DND-41 (cell line): Measurements from ENCODE around the gene PLGRKT.
"Not testable (repeated sequence)": the region's sequence is repeated elsewhere in the genome, so short reads cannot be mapped to it uniquely, and the experiment has no call there.

ENCODE experiments used
- ATAC-seq: fragments of 200-7000 bp; cut with Tn5 transposase; 3 replicates; pipeline ENCODE4 v1.9.1; 2021; ENCODE audit warnings: low read depth; ENCODE audit not compliant: insufficient read depth
- DNase-seq: peaks from one replicate; pipeline ENCODE4 v3.0.0-alpha.2; 2020
- H2AFZ ChIP-seq: 2 replicates; pipeline ENCODE4 v1.6.0; 2012; ENCODE audit warnings: low read depth, low read length
- H3K27ac ChIP-seq: 2 replicates; pipeline ENCODE4 v1.5.1; 2012; ENCODE audit warnings: low read length, inconsistent platforms
- H3K27me3 ChIP-seq: fragments of 200-600 bp; sonication (generic); 2 replicates; pipeline ENCODE4 v1.6.0; 2012; ENCODE audit warnings: low read length, mild to moderate bottlenecking, inconsistent platforms; ENCODE audit not compliant: insufficient read depth, poor library complexity
- H3K36me3 ChIP-seq: 2 replicates; pipeline ENCODE4 v1.5.1; 2012; ENCODE audit warnings: low read length, inconsistent platforms; ENCODE audit not compliant: insufficient read depth
- H3K4me1 ChIP-seq: 2 replicates; pipeline ENCODE4 v1.5.1; 2012; ENCODE audit warnings: mild to moderate bottlenecking, low read length; ENCODE audit not compliant: insufficient read depth
- H3K4me2 ChIP-seq: 2 replicates; pipeline ENCODE4 v1.6.0; 2012; ENCODE audit warnings: mild to moderate bottlenecking, moderate library complexity, low read length, inconsistent platforms; ENCODE audit not compliant: insufficient read depth
- H3K4me3 ChIP-seq, 2 experiments: fragments of 200-600 bp in 1 of 2; shearing (Covaris generic) in 1 of 2; 2 replicates each; pipeline ENCODE4 v1.5.1; 2012 to 2016; ENCODE audit warnings: inconsistent platforms in 2 of 2, low read length in 2 of 2, mild to moderate bottlenecking in 2 of 2, low read depth in 1 of 2, moderate library complexity in 1 of 2
- H3K79me2 ChIP-seq: 2 replicates; pipeline ENCODE4 v1.6.0; 2012; ENCODE audit warnings: low read length, inconsistent platforms; ENCODE audit not compliant: insufficient read depth
- H3K9ac ChIP-seq: 2 replicates; pipeline ENCODE4 v1.6.0; 2012; ENCODE audit warnings: low read depth, mild to moderate bottlenecking, inconsistent platforms, low read length, moderate library complexity
- H3K9me3 ChIP-seq: 2 replicates; pipeline ENCODE4 v1.5.1; 2012; ENCODE audit warnings: low read length, moderate library complexity, mild to moderate bottlenecking, inconsistent platforms; ENCODE audit not compliant: insufficient read depth, severe bottlenecking
- H4K20me1 ChIP-seq: 2 replicates; pipeline ENCODE4 v1.6.0; 2012; ENCODE audit warnings: low read length; ENCODE audit not compliant: insufficient read depth
- EZH2 ChIP-seq: IDR thresholded peaks from 3 replicates; pipeline ENCODE4 v1.6.1; 2012; ENCODE audit warnings: borderline replicate concordance, low read depth, mild to moderate bottlenecking, moderate library complexity, low read length, inconsistent platforms; ENCODE audit not compliant: severe bottlenecking
- TF ChIP-seq, protein P1 (sequence below): IDR thresholded peaks from 2 replicates; pipeline ENCODE4 v1.5.1; 2012; ENCODE audit warnings: borderline replicate concordance, low read length, moderate library complexity, mild to moderate bottlenecking; ENCODE audit not compliant: poor library complexity, severe bottlenecking; ENCODE audit errors: extremely low read depth

PLGRKT gene

GRCh38 chr9:5326893-5327548 lies 110.7 kb downstream of the PLGRKT start:
- no peak overlapping the region for H2AFZ ChIP-seq
- no peaks in the 10 kb centered on the region for H3K79me2 ChIP-seq
- no peak for DNase-seq
- H3K27me3 ChIP-seq: no peaks in the 10 kb centered on the region
- TF ChIP-seq EZH2: no peak
- TF ChIP-seq, protein P1, sequence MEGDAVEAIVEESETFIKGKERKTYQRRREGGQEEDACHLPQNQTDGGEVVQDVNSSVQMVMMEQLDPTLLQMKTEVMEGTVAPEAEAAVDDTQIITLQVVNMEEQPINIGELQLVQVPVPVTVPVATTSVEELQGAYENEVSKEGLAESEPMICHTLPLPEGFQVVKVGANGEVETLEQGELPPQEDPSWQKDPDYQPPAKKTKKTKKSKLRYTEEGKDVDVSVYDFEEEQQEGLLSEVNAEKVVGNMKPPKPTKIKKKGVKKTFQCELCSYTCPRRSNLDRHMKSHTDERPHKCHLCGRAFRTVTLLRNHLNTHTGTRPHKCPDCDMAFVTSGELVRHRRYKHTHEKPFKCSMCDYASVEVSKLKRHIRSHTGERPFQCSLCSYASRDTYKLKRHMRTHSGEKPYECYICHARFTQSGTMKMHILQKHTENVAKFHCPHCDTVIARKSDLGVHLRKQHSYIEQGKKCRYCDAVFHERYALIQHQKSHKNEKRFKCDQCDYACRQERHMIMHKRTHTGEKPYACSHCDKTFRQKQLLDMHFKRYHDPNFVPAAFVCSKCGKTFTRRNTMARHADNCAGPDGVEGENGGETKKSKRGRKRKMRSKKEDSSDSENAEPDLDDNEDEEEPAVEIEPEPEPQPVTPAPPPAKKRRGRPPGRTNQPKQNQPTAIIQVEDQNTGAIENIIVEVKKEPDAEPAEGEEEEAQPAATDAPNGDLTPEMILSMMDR: no peak
- H3K4me2 ChIP-seq: no peak overlapping the region
- no peaks in the 10 kb centered on the region for H3K9me3 ChIP-seq
- no peaks in the 10 kb centered on the region for H4K20me1 ChIP-seq
- peaks cover 13% of the 10 kb centered on the region for H3K4me1 ChIP-seq
- H3K9ac ChIP-seq: no peak overlapping the region
- no peaks in the 10 kb centered on the region for H3K36me3 ChIP-seq
- no peak for ATAC-seq
- no peak overlapping the region for H3K27ac ChIP-seq
- no peak overlapping the region for H3K4me3 ChIP-seq

- no peaks in the 10 kb centered on the region for H3K79me2 ChIP-seq
These were observed 111.5 kb downstream of the PLGRKT start for GRCh38 chr9:5326187-5326586.

GRCh38 chr9:5321601-5322000 lies 116.1 kb downstream of the PLGRKT start:
- H3K4me2 ChIP-seq, H3K27ac ChIP-seq, H3K27me3 ChIP-seq, H3K4me1 ChIP-seq, H3K36me3 ChIP-seq, H3K79me2 ChIP-seq, H4K20me1 ChIP-seq, H3K9me3 ChIP-seq, H3K4me3 ChIP-seq, H2AFZ ChIP-seq, H3K9ac ChIP-seq: not testable (repeated sequence)
- ATAC-seq (peak; percentile 62; the same call in 2 of the 3 replicates), DNase-seq (peak; percentile 20)

More at GRCh38 chr9:5326187-5326586, 111.5 kb downstream of the PLGRKT start:
- ATAC-seq: peak; percentile 97
- H3K4me3 ChIP-seq: no peak overlapping the region
- no peak overlapping the region for H3K9ac ChIP-seq
- H3K4me1 ChIP-seq: peaks cover 13% of the 10 kb centered on the region
- H3K36me3 ChIP-seq: no peaks in the 10 kb centered on the region
- no peak overlapping the region for H2AFZ ChIP-seq
- TF ChIP-seq, protein P1: no peak
- TF ChIP-seq EZH2: no peak
- peak; percentile 42 for DNase-seq
- H4K20me1 ChIP-seq: no peaks in the 10 kb centered on the region
- H3K27ac ChIP-seq: no peak overlapping the region
- H3K4me2 ChIP-seq: no peak overlapping the region
- H3K27me3 ChIP-seq: no peaks in the 10 kb centered on the region
- no peaks in the 10 kb centered on the region for H3K9me3 ChIP-seq

GRCh38 chr9:5321058-5321457 lies 116.7 kb downstream of the PLGRKT start:
- Histone ChIP-seq H3K4me3 (no peak overlapping the region), H3K4me2 (no peak overlapping the region), H2AFZ (no peak overlapping the region), H3K9ac (no peak overlapping the region), H3K79me2 (no peaks in the 10 kb centered on the region), H3K27me3 (no peaks in the 10 kb centered on the region), H3K4me1 (peaks cover 4% of the 10 kb centered on the region), H3K9me3 (no peaks in the 10 kb centered on the region), H3K36me3 (no peaks in the 10 kb centered on the region), H3K27ac (no peak overlapping the region), H4K20me1 (no peaks in the 10 kb centered on the region)
- TF ChIP-seq, protein P1: peak; percentile 26
- no peak for TF ChIP-seq EZH2
- DNase-seq (no peak), ATAC-seq (0 out of 3 replicates have a peak, but pooled peaks have one; percentile 44)

DNA sequence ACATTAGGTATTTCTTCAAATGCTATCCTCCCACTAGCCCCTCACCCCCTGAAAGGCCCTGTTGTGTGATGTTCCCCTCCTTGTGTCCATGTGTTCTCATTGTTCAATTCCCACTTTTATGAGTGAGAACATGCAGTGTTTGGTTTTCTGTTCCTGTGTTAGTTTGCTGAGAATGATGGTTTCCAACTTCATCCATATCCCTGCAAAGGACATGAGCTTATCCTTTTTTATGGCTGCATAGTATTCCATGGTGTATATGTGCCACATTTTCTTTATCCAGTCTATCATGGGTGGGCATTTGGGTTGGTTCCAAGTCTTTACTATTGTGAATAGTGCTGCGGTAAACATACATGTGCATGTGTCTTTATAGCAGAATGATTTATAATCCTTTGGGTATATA lies 121.3 kb downstream of the PLGRKT start:
- H4K20me1 ChIP-seq, ATAC-seq: not testable (repeated sequence)

More for the DNA sequence above, 121.3 kb downstream of the PLGRKT start:
- not testable (repeated sequence) for H3K4me1 ChIP-seq, H3K79me2 ChIP-seq, DNase-seq, H3K36me3 ChIP-seq, H3K4me2 ChIP-seq, H2AFZ ChIP-seq, H3K4me3 ChIP-seq, H3K27ac ChIP-seq, H3K27me3 ChIP-seq, H3K9ac ChIP-seq, H3K9me3 ChIP-seq
